H1 (cell line): ENCODE data around the gene VAX1. TPM values are rescaled to one million over a fixed set of nuclear protein-coding genes. Genes with fewer than 3 reads are reported as not detected.

Experiments used
- ASH2L ChIP-seq: fragments of 200-600, 300-600 bp; sonication (generic); IDR thresholded peaks from one replicate; pipeline ENCODE4 v1.7.1; 2017; ENCODE audit warnings: low read length
- ATF2 ChIP-seq: IDR thresholded peaks from 2 replicates; pipeline ENCODE4 v1.6.1; 2012; ENCODE audit warnings: low read length, inconsistent platforms
- CBX8 ChIP-seq: fragments of 300-800, 300-1000 bp; sonication (generic); IDR thresholded peaks from 2 replicates; pipeline ENCODE4 v1.7.1; 2016; ENCODE audit warnings: low read depth, low read length, borderline replicate concordance
- CHD1 ChIP-seq: IDR thresholded peaks from 2 replicates; pipeline ENCODE4 v1.6.1; 2012; ENCODE audit warnings: low read depth, low read length, improper control_type of control experiment
- E2F6 ChIP-seq: IDR thresholded peaks from 2 replicates; pipeline ENCODE4 v1.6.1; 2012; ENCODE audit warnings: inconsistent platforms
- GTF2F1 ChIP-seq: IDR thresholded peaks from 2 replicates; pipeline ENCODE4 v1.6.1; 2012; ENCODE audit warnings: low read depth, low read length, improper control_type of control experiment, borderline replicate concordance
- KDM1A ChIP-seq: fragments of 200-600, 300-600 bp; sonication (generic); IDR thresholded peaks from 2 replicates; pipeline ENCODE4 v1.7.1; 2016; ENCODE audit warnings: mild to moderate bottlenecking, low read length, borderline replicate concordance
- KDM5A ChIP-seq: fragments of 200-600 bp; IDR thresholded peaks from 2 replicates; pipeline ENCODE4 v1.7.1; 2012; ENCODE audit warnings: mild to moderate bottlenecking, low read length, inconsistent platforms, mixed read lengths
- RAD21 ChIP-seq, 2 experiments: IDR thresholded peaks in 1 of 2; conservative IDR thresholded peaks in 1 of 2; 2 replicates each; pipeline ENCODE4 v1.6.1; 2011; ENCODE audit warnings: low read depth in 2 of 2, low read length in 2 of 2, improper control_type of control experiment in 1 of 2, inconsistent platforms in 1 of 2, mild to moderate bottlenecking in 1 of 2, moderate library complexity in 1 of 2
- SIRT6 ChIP-seq: IDR thresholded peaks from one replicate; pipeline ENCODE4 v1.7.1; 2012; ENCODE audit warnings: low read length, inconsistent platforms
- polyA plus RNA-seq, 7 experiments: library from polyadenylated mRNA; depleted of rRNA in 3 of 7; stranded (reverse) in 5 of 7; unstranded in 2 of 7; fragments of >200 nt in 5 of 7; fragments of 200-250 nt in 2 of 7; gene quantifications; 1 replicate in 5 of 7; 2 replicates in 1 of 7; 4 replicates in 1 of 7; pipeline versions ENCODE4 v1.2.1 to v1.2.3, GENCODE V29; 2011 to 2013; ENCODE audit warnings: missing spikeins in 2 of 7, mixed read lengths in 2 of 7
- total RNA-seq: library from RNA; stranded (reverse); fragmentation: NEBNext Ultra II Directional; extraction: Animal tissue kit (Norgen Biotek cat#: 25700); gene quantifications from 2 replicates; pipeline ENCODE4 v1.2.1, GENCODE V29; 2021

Gene VAX1
- total and polyA plus RNA-seq, 2 of the 8 experiments (the other 6 are each of a cell fraction or from before 2014, with no cell fraction given), result not detected

- 0 out of 2 replicates have a peak, but pooled peaks have one; percentile 14 for TF ChIP-seq E2F6
- TF ChIP-seq CHD1, result no peak
- no peak for TF ChIP-seq CBX8
- no peak for TF ChIP-seq KDM5A
- TF ChIP-seq GTF2F1, result no peak
- TF ChIP-seq RAD21 (IDR thresholded peaks at IDR 0.05 in 1 of 2, conservative IDR thresholded peaks at IDR 0.05 in 1 of 2; ENCODE audit: low read depth in 2 of 2, low read length in 2 of 2), result no peak
- no peak for TF ChIP-seq SIRT6
- TF ChIP-seq KDM1A, result no peak
- TF ChIP-seq ATF2, result no peak
- no peak for TF ChIP-seq ASH2L
Observed at GRCh38 chr10:117139581-117140524, 1.8 kb upstream of the VAX1 start (continued).
